GM12878 (cell line): ENCODE measurements around the gene BACE1-AS. TPM values are rescaled to one million over a fixed set of nuclear protein-coding genes. Genes with fewer than 3 reads are reported as not detected.

Source experiments
- ATAC-seq: fragments of 200-7000 bp; cut with Tn5 transposase; 3 replicates; pipeline ENCODE4 v1.9.1; 2020; ENCODE audit warnings: mild to moderate bottlenecking, moderate library complexity
- BruUV-seq: library from RNA; stranded (reverse); fragments of 400-500 nt; replicated peaks from 2 replicates; lab custom pipeline; 2021; lab: Mats Ljungman, UMichigan
- CTCF ChIA-PET: fragments of 300-600 bp; sonication (Branson Sonifier 250); formaldehyde crosslinking; extraction: SDS; loops from one replicate; lab custom pipeline; 2021; ENCODE audit warnings: inconsistent platforms; lab: Yijun Ruan, JAX
- POLR2A ChIA-PET: fragments of 350-600 bp; formaldehyde crosslinking; extraction: SDS; loops from one replicate; lab custom pipeline; 2021; ENCODE audit warnings: inconsistent platforms; lab: Charles Lee
- RAD21 ChIA-PET: fragments of 300-600 bp; sonication (Branson Sonifier 250); formaldehyde crosslinking; loops from one replicate; lab custom pipeline; 2023; ENCODE audit warnings: antibody characterized with exemption; ENCODE audit not compliant: unreplicated experiment; lab: Charles Lee
- SMC1A ChIA-PET: fragments of 300-600 bp; sonication (Branson Sonifier 250); formaldehyde crosslinking; loops from one replicate; lab custom pipeline; 2023; ENCODE audit not compliant: unreplicated experiment, uncharacterized antibody; lab: Charles Lee
- DNase-seq: peaks from one replicate; pipeline ENCODE4 v3.0.0-alpha.2; 2011; ENCODE audit warnings: low read depth, low spot score
- FAIRE-seq: peaks from 3 replicates; lab custom pipeline; 2011; peaks lifted over from hg19 to GRCh38; lab: Jason Lieb, UNC
- H2AFZ ChIP-seq: 2 replicates; pipeline ENCODE4 v1.6.0; 2011; ENCODE audit warnings: low read depth, low read length, control low read depth; ENCODE audit not compliant: control insufficient read depth
- H3K27ac ChIP-seq: 2 replicates; pipeline ENCODE4 v1.5.1; 2011; ENCODE audit warnings: control low read depth; ENCODE audit not compliant: control insufficient read depth, insufficient read depth
- H3K27me3 ChIP-seq, 2 experiments: replicated peaks in 1 of 2; 2 replicates each; pipeline versions ENCODE4 v1.6.0 to v1.6.1; 2011; ENCODE audit warnings: low read length in 1 of 2; ENCODE audit not compliant: control insufficient read depth in 2 of 2, insufficient read depth in 2 of 2
- H3K36me3 ChIP-seq, 2 experiments: 2 replicates each; pipeline ENCODE4 v1.5.1; 2011; ENCODE audit warnings: low read length in 1 of 2; ENCODE audit not compliant: control insufficient read depth in 2 of 2, insufficient read depth in 2 of 2
- H3K4me1 ChIP-seq: 2 replicates; pipeline ENCODE4 v1.6.1; 2011; ENCODE audit warnings: mild to moderate bottlenecking, low read length, moderate library complexity, mixed read lengths; ENCODE audit not compliant: control insufficient read depth, insufficient read depth
- H3K4me2 ChIP-seq: 2 replicates; pipeline ENCODE4 v1.6.0; 2011; ENCODE audit warnings: control low read depth; ENCODE audit not compliant: control insufficient read depth, insufficient read depth
- H3K4me3 ChIP-seq: fragments of 200-600 bp; sonication (generic); 2 replicates; pipeline ENCODE4 v1.5.1; 2016
- H3K79me2 ChIP-seq: 2 replicates; pipeline ENCODE4 v1.6.0; 2011; ENCODE audit warnings: low read length; ENCODE audit not compliant: control insufficient read depth, insufficient read depth
- H3K9ac ChIP-seq: 2 replicates; pipeline ENCODE4 v1.8.0; 2011; ENCODE audit warnings: low read length, control low read depth, mixed read lengths; ENCODE audit not compliant: control insufficient read depth, insufficient read depth
- H3K9me3 ChIP-seq: replicated peaks from 3 replicates; pipeline ENCODE4 v1.5.1; 2011; ENCODE audit warnings: mild to moderate bottlenecking, low read length; ENCODE audit not compliant: control insufficient read depth, insufficient read depth
- H4K20me1 ChIP-seq: 2 replicates; pipeline ENCODE4 v1.6.0; 2011; ENCODE audit not compliant: control insufficient read depth, insufficient read depth
- BACH1 ChIP-seq: fragments of 450-650 bp; IDR thresholded peaks from 2 replicates; pipeline ENCODE4 v1.6.1; 2017; ENCODE audit warnings: mild to moderate bottlenecking, borderline replicate concordance
- BHLHE40 ChIP-seq, 2 experiments: fragments of 450-650 bp in 1 of 2; IDR thresholded peaks; 2 replicates each; pipeline ENCODE4 v1.6.1; 2011 to 2017; ENCODE audit warnings: low read depth in 2 of 2, borderline replicate concordance in 1 of 2, improper control_type of control experiment in 1 of 2, low read length in 1 of 2, mild to moderate bottlenecking in 1 of 2
- CBX5 ChIP-seq: sonication (generic); IDR thresholded peaks from 2 replicates; pipeline ENCODE4 v1.6.1; 2016; ENCODE audit warnings: low read depth, moderate library complexity, mild to moderate bottlenecking, inconsistent platforms
- CEBPB ChIP-seq, 2 experiments: fragments of 150-350 bp in 1 of 2; IDR thresholded peaks; 2 replicates each; pipeline ENCODE4 v1.6.1; 2012 to 2014; ENCODE audit warnings: low read depth in 2 of 2, low read length in 2 of 2, borderline replicate concordance in 1 of 2, inconsistent platforms in 1 of 2
- EZH2 ChIP-seq: IDR thresholded peaks from 2 replicates; pipeline ENCODE4 v1.6.1; 2012; ENCODE audit warnings: low read depth, mild to moderate bottlenecking, control low read depth, inconsistent platforms, low read length, borderline replicate concordance; ENCODE audit not compliant: control insufficient read depth
- IRF4 ChIP-seq: IDR thresholded peaks from 2 replicates; pipeline ENCODE4 v1.6.1; 2011; ENCODE audit warnings: low read depth, low read length
- NFXL1 ChIP-seq: fragments of 450-650 bp; IDR thresholded peaks from 2 replicates; pipeline ENCODE4 v1.6.1; 2017; ENCODE audit warnings: antibody characterized with exemption, mild to moderate bottlenecking, borderline replicate concordance
- POLR2A ChIP-seq: IDR thresholded peaks from 2 replicates; pipeline ENCODE4 v1.6.1; 2011; ENCODE audit warnings: low read depth, mild to moderate bottlenecking, low read length
- RUNX3 ChIP-seq: IDR thresholded peaks from 2 replicates; pipeline ENCODE4 v1.6.1; 2012; ENCODE audit warnings: low read length, inconsistent platforms
- SMAD5 ChIP-seq: IDR thresholded peaks from 2 replicates; pipeline ENCODE4 v1.6.1; 2016; ENCODE audit warnings: antibody characterized with exemption, low read depth
- ZZZ3 ChIP-seq: IDR thresholded peaks from 2 replicates; pipeline ENCODE4 v1.6.1; 2011; ENCODE audit warnings: low read depth; ENCODE audit not compliant: control insufficient read depth, insufficient read length
- WGBS: methylation state at CpG from one replicate; pipeline ENCODE4 v1.1.6; 2016; ENCODE audit warnings: low lambda C conversion rate; ENCODE audit not compliant: insufficient replicate concordance, insufficient coverage; ENCODE audit errors: missing lambda C conversion rate; 5-methylcytosine and 5-hydroxymethylcytosine counted together
- in situ Hi-C: fragments of 300-500 bp; cut with MboI; formaldehyde crosslinking; loops from 9 replicates; pipeline ENCODE4 v1.14.3; 2018; ENCODE audit warnings: mixed read lengths
- intact Hi-C: fragments of 100-400 bp; cut with micrococcal nuclease; formaldehyde crosslinking; loops from one replicate; pipeline ENCODE4 v1.14.2; 2022; ENCODE audit not compliant: unreplicated experiment
- polyA plus RNA-seq, 11 experiments: library from polyadenylated mRNA; depleted of rRNA in 4 of 11; unstranded in 6 of 11; stranded (reverse) in 5 of 11; fragments of >200 nt; fragmentation: Nextera tagmentation in 4 of 11; fragmentation: Illumina TruSeq in 1 of 11; extraction: Ambion mirVana in 4 of 11; extraction: Trizol in 1 of 11; gene quantifications; 1 replicate in 1 of 11; 2 replicates in 10 of 11; pipeline versions ENCODE4 v1.2.1 to v1.2.3, GENCODE V29; 2011 to 2016; ENCODE audit warnings: inconsistent platforms in 2 of 11, missing spikeins in 2 of 11, low read depth in 1 of 11
- total RNA-seq, 4 experiments: library from RNA; depleted of rRNA in 3 of 4; stranded (reverse); fragments of >200 nt in 3 of 4; fragmentation: Illumina TruSeq in 1 of 4; extraction: Trizol in 1 of 4; gene quantifications; 2 replicates each; pipeline versions ENCODE4 v1.2.1 to v1.2.3, GENCODE V29; 2013 to 2021
- TF ChIP-seq, protein P1 (sequence below): IDR thresholded peaks from 2 replicates; pipeline ENCODE4 v1.6.1; 2011; ENCODE audit warnings: low read depth, mild to moderate bottlenecking, low read length, moderate library complexity, borderline replicate concordance; ENCODE audit errors: extremely low read depth
- TF ChIP-seq, protein P2 (sequence below): IDR thresholded peaks from 2 replicates; pipeline ENCODE4 v1.6.1; 2012; ENCODE audit warnings: low read length, inconsistent platforms
- TF ChIP-seq, protein P3 (sequence below): fragments of 450-650 bp; IDR thresholded peaks from 2 replicates; pipeline ENCODE4 v1.6.1; 2017; ENCODE audit warnings: mild to moderate bottlenecking
- TF ChIP-seq, protein P4 (sequence below): fragments of 450-650 bp; IDR thresholded peaks from 2 replicates; pipeline ENCODE4 v1.6.1; 2017; ENCODE audit warnings: borderline replicate concordance
- TF ChIP-seq, protein P5 (sequence below): fragments of 150-350 bp; IDR thresholded peaks from 2 replicates; pipeline ENCODE4 v1.6.1; 2016; ENCODE audit warnings: low read depth, low read length

BACE1-AS gene
- total and polyA plus RNA-seq, 10 of the 15 experiments (the other 5 are each of a cell fraction or from before 2014, with no cell fraction given), result 2.0 to 6.7 (median 3.9) TPM

DNA sequence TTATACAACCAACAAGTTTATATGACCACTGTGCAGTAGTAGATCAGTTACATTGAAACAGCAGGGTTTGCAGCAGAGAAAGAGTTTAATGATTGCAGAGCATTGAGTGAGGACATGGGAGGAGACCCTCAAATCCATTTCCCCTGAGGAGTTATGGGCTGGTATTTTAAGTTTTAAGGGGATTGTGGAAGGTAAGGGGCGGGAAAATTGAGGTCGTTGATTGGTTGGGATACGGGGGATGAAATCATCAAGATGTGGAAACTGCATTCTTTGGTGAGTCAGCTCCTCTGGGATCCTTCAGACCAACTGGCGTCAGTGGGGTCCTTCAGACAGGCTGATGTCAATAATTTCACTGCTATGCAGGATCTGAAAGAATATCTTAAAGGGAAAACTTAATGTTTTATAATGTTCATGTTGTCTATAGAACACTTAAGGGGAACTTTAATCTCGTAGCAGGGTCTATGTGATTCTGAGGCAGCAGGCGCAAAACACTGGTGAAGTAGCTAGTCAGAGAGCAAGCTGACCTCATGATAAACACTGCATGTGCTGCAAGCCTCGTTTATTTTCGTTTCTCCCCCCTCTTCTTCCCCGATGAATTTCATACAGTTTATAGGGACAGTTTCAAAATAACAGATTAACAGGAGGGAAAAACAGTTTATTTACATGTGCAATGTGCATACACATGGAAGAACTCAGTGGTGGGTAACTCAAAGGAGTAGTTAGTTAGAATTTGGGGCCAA, 17.4 kb upstream of the BACE1-AS start:
- Histone ChIP-seq H3K9ac (no peak overlapping the region), H4K20me1 (no peaks in the 10 kb centered on the region), H3K36me3 (no peaks in the 10 kb centered on the region; a peak in 1 of 4 replicates), H3K27ac (no peak overlapping the region), H3K27me3 (no peaks in the 10 kb centered on the region), H3K79me2 (no peaks in the 10 kb centered on the region), H2AFZ (no peak overlapping the region), H3K4me2 (no peak overlapping the region), H3K4me3 (no peak overlapping the region), H3K9me3 (no peaks in the 10 kb centered on the region), H3K4me1 (no peaks in the 10 kb centered on the region)
- 95% methylated on average over 9 of the region's 9 CpGs for WGBS
- ATAC-seq (no peak), FAIRE-seq (no peak), DNase-seq (no peak)
- POLR2A ChIA-PET, result no interaction called here
- no TSS peak for BruUV-seq
- RAD21 ChIA-PET, result no interaction called here
- SMC1A ChIA-PET, result no interaction called here
- CTCF ChIA-PET, result no interaction called here
- intact Hi-C loops (no loop called here), in situ Hi-C loops (no loop called here)
- no peak for TF ChIP-seq CBX5
- TF ChIP-seq, protein P1, sequence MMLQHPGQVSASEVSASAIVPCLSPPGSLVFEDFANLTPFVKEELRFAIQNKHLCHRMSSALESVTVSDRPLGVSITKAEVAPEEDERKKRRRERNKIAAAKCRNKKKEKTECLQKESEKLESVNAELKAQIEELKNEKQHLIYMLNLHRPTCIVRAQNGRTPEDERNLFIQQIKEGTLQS, result no peak
- TF ChIP-seq, protein P2, sequence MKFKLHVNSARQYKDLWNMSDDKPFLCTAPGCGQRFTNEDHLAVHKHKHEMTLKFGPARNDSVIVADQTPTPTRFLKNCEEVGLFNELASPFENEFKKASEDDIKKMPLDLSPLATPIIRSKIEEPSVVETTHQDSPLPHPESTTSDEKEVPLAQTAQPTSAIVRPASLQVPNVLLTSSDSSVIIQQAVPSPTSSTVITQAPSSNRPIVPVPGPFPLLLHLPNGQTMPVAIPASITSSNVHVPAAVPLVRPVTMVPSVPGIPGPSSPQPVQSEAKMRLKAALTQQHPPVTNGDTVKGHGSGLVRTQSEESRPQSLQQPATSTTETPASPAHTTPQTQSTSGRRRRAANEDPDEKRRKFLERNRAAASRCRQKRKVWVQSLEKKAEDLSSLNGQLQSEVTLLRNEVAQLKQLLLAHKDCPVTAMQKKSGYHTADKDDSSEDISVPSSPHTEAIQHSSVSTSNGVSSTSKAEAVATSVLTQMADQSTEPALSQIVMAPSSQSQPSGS, result no peak
- no peak for TF ChIP-seq POLR2A
- TF ChIP-seq ZZZ3, result no peak
- no peak for TF ChIP-seq CEBPB (IDR thresholded peaks at IDR 0.05; ENCODE audit: borderline replicate concordance in 1 of 2, low read depth in 2 of 2, low read length in 2 of 2)
- TF ChIP-seq, protein P3, sequence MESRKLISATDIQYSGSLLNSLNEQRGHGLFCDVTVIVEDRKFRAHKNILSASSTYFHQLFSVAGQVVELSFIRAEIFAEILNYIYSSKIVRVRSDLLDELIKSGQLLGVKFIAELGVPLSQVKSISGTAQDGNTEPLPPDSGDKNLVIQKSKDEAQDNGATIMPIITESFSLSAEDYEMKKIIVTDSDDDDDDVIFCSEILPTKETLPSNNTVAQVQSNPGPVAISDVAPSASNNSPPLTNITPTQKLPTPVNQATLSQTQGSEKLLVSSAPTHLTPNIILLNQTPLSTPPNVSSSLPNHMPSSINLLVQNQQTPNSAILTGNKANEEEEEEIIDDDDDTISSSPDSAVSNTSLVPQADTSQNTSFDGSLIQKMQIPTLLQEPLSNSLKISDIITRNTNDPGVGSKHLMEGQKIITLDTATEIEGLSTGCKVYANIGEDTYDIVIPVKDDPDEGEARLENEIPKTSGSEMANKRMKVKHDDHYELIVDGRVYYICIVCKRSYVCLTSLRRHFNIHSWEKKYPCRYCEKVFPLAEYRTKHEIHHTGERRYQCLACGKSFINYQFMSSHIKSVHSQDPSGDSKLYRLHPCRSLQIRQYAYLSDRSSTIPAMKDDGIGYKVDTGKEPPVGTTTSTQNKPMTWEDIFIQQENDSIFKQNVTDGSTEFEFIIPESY, result no peak
- TF ChIP-seq BACH1, result no peak
- TF ChIP-seq NFXL1, result no peak
- TF ChIP-seq, protein P4, sequence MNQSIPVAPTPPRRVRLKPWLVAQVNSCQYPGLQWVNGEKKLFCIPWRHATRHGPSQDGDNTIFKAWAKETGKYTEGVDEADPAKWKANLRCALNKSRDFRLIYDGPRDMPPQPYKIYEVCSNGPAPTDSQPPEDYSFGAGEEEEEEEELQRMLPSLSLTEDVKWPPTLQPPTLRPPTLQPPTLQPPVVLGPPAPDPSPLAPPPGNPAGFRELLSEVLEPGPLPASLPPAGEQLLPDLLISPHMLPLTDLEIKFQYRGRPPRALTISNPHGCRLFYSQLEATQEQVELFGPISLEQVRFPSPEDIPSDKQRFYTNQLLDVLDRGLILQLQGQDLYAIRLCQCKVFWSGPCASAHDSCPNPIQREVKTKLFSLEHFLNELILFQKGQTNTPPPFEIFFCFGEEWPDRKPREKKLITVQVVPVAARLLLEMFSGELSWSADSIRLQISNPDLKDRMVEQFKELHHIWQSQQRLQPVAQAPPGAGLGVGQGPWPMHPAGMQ, result no peak
- no peak for TF ChIP-seq RUNX3
- no peak for TF ChIP-seq BHLHE40 (IDR thresholded peaks at IDR 0.05; ENCODE audit: borderline replicate concordance in 1 of 2, low read depth in 2 of 2, low read length in 1 of 2)
- TF ChIP-seq, protein P5, sequence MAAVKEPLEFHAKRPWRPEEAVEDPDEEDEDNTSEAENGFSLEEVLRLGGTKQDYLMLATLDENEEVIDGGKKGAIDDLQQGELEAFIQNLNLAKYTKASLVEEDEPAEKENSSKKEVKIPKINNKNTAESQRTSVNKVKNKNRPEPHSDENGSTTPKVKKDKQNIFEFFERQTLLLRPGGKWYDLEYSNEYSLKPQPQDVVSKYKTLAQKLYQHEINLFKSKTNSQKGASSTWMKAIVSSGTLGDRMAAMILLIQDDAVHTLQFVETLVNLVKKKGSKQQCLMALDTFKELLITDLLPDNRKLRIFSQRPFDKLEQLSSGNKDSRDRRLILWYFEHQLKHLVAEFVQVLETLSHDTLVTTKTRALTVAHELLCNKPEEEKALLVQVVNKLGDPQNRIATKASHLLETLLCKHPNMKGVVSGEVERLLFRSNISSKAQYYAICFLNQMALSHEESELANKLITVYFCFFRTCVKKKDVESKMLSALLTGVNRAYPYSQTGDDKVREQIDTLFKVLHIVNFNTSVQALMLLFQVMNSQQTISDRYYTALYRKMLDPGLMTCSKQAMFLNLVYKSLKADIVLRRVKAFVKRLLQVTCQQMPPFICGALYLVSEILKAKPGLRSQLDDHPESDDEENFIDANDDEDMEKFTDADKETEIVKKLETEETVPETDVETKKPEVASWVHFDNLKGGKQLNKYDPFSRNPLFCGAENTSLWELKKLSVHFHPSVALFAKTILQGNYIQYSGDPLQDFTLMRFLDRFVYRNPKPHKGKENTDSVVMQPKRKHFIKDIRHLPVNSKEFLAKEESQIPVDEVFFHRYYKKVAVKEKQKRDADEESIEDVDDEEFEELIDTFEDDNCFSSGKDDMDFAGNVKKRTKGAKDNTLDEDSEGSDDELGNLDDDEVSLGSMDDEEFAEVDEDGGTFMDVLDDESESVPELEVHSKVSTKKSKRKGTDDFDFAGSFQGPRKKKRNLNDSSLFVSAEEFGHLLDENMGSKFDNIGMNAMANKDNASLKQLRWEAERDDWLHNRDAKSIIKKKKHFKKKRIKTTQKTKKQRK, result no peak
- TF ChIP-seq IRF4, result no peak
- no peak for TF ChIP-seq SMAD5
- no peak for TF ChIP-seq EZH2
